Measurements from ENCODE around the gene LEMD3. TPM values are rescaled to one million over a fixed set of nuclear protein-coding genes. Genes with fewer than 3 reads are reported as not detected.

Gene LEMD3
- total RNA-seq, 2 donors from 2014 or later: 39.4 to 39.9 TPM

DNA sequence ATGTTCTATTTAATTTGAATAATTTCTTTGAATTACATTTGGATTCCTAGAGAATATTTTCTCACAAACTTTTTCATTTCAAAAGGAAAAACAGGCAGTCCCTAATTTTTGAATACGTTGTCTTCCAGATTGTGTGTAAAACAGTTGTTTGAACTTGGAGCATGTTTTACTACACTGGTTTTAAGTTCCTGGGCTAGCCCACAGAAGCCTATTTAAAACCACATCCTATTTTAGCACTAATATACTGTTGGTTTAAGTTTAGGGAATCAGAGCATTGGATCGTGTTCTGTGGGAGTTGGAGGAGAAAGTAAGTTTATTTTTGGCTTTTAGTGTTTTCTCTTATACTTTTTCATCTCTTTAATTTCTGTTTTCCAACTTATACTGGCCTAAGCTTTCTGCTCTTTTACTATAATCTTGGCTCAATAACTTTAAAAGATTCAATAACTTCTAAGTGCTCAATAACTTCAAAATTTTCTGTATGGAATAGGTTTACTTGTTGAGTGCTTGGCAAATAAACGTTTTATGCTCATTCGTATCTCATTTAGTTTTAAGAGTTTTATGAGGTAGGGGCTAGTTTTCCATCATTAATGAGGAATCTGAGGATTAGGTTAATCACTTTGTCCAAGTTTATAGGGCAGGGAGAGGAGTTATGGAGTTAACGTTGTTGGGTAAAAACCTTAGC, 14.9 kb downstream of the LEMD3 start:
- Mint-ChIP-seq H3K27ac (no peak overlapping the region), H3K4me3 (peak overlapping the region; percentile 4), H3K9me3 (no peaks in the 10 kb centered on the region), H3K27me3 (no peaks in the 10 kb centered on the region), H3K4me1 (ENCODE audit: low read depth in 2 of 2) (peaks cover 45 to 61% of the 10 kb centered on the region in 2 donors), H3K36me3 (no peaks in the 10 kb centered on the region)
- ATAC-seq: no peak
- DNase-seq (ENCODE audit: low spot score): no peak

DNA sequence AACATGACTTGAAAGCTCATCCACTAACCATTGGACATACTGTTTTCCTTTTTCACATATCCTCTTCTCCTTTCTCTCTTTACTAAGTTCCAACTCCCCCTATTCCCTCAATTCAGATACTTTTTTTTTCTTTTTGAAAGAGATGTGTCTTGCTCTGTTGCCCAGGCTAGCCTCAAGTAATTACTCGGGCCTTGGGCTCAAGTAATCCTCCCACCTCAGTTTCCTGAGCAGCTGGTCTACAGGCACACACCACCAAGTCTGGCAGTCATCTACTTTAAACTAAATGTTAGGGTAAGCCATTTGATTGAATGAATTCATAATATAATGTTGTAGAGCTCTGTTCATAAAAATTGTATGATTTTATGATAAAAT, 15.5 kb downstream of the LEMD3 start:
- no peak for ATAC-seq
- no peak for DNase-seq (ENCODE audit: low spot score)
- Mint-ChIP-seq H3K27ac (no peak overlapping the region), H3K4me1 (ENCODE audit: low read depth in 2 of 2) (peaks cover 46 to 61% of the 10 kb centered on the region in 2 donors), H3K27me3 (no peaks in the 10 kb centered on the region), H3K36me3 (no peaks in the 10 kb centered on the region), H3K4me3 (peak overlapping the region; percentile 4), H3K9me3 (no peaks in the 10 kb centered on the region)

DNA sequence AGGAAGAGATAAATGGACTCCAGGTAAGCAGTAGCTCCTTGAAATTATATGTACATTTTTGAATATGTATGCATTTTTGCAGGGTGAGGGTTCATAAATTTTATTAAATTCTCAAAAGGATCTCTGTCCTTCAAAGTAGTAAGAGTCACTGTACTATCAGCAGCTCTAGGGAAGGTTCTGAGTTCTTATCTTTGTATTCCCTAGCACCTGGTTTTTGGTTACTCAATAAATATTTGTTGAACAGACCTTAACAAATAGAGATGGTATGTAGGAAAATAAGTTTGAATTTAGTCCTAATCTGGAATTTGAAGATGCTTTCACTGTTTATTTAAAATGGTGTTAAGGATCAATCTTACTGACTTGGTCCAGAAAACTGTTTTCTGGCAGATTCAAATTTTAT, 18.3 kb downstream of the LEMD3 start:
- DNase-seq (ENCODE audit: low spot score): no peak
- no peaks in the 10 kb centered on the region for H3K9me3 Mint-ChIP-seq
- peaks cover 43 to 49% of the 10 kb centered on the region in 2 donors for H3K4me1 Mint-ChIP-seq (ENCODE audit: low read depth in 2 of 2)
- ATAC-seq: no peak
- H3K27ac Mint-ChIP-seq: peak overlapping the region in 1 of 2 donors; percentile 23
- H3K27me3 Mint-ChIP-seq: no peaks in the 10 kb centered on the region
- no peaks in the 10 kb centered on the region for H3K36me3 Mint-ChIP-seq
- H3K4me3 Mint-ChIP-seq: no peak overlapping the region

DNA sequence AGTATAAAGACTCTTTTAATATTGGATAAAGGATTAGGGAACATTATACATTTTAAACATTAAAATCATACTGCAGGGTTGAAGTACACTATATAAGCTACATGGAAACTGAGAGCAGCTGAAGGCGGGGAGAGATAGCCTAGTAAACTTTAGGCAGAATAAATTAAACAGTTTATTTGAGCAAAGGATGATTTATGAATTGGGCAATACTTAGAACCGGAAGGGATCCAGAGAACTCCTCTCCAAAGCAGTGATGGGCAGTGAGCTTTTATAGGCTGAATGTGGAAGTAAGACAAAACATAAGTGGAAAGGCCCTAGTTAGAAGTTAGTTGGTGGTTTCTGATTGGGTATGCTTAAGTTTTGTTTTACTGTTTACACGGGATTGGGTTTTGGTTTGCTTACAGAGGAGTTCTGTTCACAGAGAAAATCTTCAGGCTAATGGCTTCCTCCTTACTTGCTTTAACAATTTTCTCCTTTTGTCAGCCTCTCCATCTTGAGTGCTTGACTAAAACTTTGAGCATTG, 18.9 kb downstream of the LEMD3 start:
- Mint-ChIP-seq H3K36me3 (no peaks in the 10 kb centered on the region), H3K27ac (peak overlapping the region in 1 of 2 donors; percentile 23), H3K4me1 (ENCODE audit: low read depth in 2 of 2) (peaks cover 45 to 52% of the 10 kb centered on the region in 2 donors), H3K4me3 (no peak overlapping the region), H3K27me3 (no peaks in the 10 kb centered on the region), H3K9me3 (no peaks in the 10 kb centered on the region)
- DNase-seq (ENCODE audit: low spot score) (no peak), ATAC-seq (no peak)

DNA sequence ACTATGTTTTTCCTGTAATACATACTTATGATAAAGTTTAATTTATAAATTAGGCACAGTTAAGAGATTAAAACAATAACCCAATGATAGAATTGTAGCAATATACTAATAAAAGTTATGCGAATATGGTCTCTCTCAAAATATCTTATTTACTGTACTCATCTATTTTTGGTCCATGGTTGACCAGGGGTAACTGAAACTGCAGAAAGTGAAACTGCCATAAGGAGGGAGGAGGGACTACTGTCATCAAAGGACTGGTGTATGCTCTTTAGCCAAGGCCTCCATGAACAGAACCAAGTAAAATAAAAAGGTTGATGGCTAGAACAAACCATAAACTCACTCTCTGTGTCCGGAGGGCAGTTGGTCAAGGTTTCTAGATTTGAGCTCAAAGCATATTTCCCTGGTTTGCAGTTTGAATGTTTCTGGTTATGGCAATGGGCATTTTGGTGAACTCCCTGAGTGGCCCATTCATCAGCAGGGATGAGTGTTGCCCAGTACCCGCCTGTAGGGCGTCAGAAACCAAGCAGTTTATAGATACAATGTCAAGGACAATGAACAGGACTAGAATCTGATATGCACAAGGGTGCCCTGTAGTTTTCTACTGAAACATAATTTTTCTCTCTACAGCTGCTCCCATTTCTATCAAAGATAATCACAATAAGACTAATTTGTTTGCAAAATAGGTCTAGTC, 19.8 kb downstream of the LEMD3 start:
- H3K9me3 Mint-ChIP-seq: no peaks in the 10 kb centered on the region
- H3K27ac Mint-ChIP-seq: no peak overlapping the region
- H3K36me3 Mint-ChIP-seq: peaks cover under 1% of the 10 kb centered on the region
- peaks cover 44 to 49% of the 10 kb centered on the region in 2 donors for H3K4me1 Mint-ChIP-seq (ENCODE audit: low read depth in 2 of 2)
- DNase-seq (ENCODE audit: low spot score) (no peak), ATAC-seq (no peak)
- H3K4me3 Mint-ChIP-seq: no peak overlapping the region
- H3K27me3 Mint-ChIP-seq: no peaks in the 10 kb centered on the region

DNA sequence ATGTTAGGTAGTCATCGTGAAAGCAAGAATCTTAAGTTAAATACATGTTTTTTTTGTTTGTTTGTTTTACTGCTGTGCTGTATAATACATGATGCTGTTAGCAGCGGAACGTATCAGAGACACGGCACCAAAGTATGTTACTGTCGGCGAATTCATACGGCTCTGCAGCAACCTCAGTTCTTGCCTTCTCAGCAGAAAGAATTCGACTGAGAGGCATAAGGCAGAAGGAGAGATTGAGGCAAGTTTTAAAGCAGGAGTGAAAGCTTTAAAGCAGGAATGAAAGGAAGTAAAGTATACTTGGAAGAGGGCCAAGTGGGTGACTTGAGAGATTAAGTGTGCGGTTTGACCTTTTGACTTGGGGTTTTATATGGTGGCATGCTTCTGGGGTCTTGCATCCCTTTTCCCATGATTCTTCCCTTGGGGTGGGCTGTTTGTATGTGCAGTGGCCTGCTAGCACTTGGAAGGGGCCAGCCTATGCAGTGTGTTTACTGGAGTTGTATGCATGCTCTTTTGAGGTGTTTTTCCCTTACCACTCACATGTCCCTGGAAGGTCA, 23.7 kb downstream of the LEMD3 start:
- Mint-ChIP-seq H3K9me3 (peaks cover 5% of the 10 kb centered on the region), H3K27ac (no peak overlapping the region), H3K36me3 (peaks cover 4% of the 10 kb centered on the region), H3K27me3 (no peaks in the 10 kb centered on the region), H3K4me1 (ENCODE audit: low read depth in 2 of 2) (peaks cover 49 to 55% of the 10 kb centered on the region in 2 donors), H3K4me3 (no peak overlapping the region)
- DNase-seq (ENCODE audit: low spot score): no peak
- no peak for ATAC-seq

DNA sequence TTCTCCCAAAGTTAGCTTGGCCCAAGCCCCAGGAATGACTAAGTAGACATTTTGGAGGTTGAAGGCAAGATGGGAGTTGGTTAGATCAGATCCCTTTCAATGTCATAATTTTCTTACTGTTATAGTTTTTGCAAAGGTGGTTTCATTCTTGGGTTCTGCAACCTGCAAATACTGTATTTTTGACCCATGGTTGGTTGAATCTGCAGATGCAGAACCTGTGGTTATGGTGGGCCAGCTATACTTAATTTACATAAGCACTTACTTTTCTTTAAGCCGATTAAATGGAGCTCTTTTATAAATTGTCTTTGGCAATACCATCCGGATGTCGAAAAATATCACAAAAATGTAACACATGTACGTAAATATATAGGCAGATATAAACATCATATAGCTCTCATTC, 25.6 kb downstream of the LEMD3 start:
- Mint-ChIP-seq H3K9me3 (peaks cover 5% of the 10 kb centered on the region), H3K4me1 (ENCODE audit: low read depth in 2 of 2) (peaks cover 38 to 47% of the 10 kb centered on the region in 2 donors), H3K27me3 (no peaks in the 10 kb centered on the region), H3K27ac (no peak overlapping the region), H3K4me3 (no peak overlapping the region), H3K36me3 (peaks cover 4% of the 10 kb centered on the region)
- no peak for ATAC-seq
- no peak for DNase-seq (ENCODE audit: low spot score)

DNA sequence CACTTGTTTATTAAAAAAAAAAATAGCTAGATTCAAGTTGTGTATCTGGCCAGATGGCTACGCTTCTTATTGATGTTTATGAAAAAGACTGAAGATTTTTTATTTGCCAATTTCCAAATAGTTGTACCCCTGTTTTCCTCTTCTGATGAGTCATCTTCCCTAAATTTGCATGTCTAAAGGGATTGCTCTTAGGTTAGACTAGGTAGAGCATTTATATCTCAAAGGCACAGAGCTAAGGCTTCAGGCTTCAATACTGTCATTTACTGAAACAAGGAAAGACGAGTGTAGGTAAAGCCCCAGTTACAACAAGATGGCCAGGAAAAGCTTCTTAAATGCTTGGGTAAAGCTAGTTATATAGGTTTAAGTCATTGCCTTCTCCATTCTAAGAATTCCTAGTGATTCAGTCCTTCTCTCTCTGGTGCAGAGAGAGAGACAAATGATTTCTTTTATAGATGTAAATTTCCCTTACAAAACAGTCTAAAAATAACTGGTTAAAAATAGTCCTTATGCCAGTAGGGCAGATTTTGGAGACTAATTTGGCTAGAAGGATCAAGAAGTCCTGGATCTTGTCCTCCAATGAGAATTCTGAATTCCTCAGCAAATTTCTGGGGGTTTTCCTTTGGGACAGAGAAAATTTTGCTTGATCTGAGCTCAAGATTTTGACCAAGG, 26.1 kb downstream of the LEMD3 start:
- Mint-ChIP-seq H3K27me3 (no peaks in the 10 kb centered on the region), H3K4me3 (no peak overlapping the region), H3K9me3 (peaks cover 5% of the 10 kb centered on the region), H3K27ac (no peak overlapping the region), H3K4me1 (ENCODE audit: low read depth in 2 of 2) (peaks cover 38 to 46% of the 10 kb centered on the region in 2 donors), H3K36me3 (peaks cover 8% of the 10 kb centered on the region)
- DNase-seq (ENCODE audit: low spot score) (no peak), ATAC-seq (no peak)

DNA sequence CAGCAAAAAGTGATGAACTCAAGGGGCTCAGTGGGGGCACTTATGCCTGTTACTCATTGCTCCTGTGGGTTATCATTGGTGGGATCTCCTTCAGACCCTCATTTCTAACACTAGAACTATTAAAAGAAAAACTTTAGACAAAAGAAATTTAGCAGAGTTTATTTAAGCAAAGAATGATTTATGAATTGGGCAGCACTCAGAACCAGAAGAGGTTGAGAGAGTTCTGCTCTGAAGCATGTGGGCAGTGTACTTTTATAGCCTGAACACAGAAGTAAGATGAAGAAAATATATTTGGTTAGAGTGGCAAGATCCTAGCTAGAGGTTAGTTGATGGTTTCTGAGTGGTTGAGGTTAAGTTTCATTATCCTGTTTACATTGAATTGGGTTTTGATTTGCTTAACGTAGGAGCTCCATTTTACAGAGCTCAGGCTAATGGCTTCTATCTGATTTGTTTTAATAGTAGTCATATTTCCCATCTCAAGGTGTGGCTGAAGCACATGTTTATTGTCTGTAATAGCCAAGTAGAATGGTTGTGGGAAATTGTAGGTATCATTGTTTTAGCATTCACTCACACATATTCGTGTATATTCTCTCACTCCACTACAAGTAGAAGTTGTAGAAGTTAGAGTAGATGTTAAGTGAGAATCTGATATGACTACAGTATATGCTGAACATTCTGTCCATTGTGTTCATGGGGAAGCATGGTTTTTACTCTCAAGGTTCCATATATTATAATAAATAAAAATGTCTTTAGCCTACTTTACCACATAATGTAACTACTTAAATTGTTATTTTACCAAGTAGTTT, 27.6 kb downstream of the LEMD3 start:
- peaks cover 48 to 56% of the 10 kb centered on the region in 2 donors for H3K4me1 Mint-ChIP-seq (ENCODE audit: low read depth in 2 of 2)
- peak overlapping the region; percentile 49 for H3K4me3 Mint-ChIP-seq
- no peaks in the 10 kb centered on the region for H3K27me3 Mint-ChIP-seq
- ATAC-seq: peak in 1 of 2 donors; percentile 60
- peaks cover 5% of the 10 kb centered on the region for H3K9me3 Mint-ChIP-seq
- DNase-seq (ENCODE audit: low spot score): no peak
- peaks cover 8% of the 10 kb centered on the region for H3K36me3 Mint-ChIP-seq
- peak overlapping the region; percentile 45 to 73 for H3K27ac Mint-ChIP-seq

DNA sequence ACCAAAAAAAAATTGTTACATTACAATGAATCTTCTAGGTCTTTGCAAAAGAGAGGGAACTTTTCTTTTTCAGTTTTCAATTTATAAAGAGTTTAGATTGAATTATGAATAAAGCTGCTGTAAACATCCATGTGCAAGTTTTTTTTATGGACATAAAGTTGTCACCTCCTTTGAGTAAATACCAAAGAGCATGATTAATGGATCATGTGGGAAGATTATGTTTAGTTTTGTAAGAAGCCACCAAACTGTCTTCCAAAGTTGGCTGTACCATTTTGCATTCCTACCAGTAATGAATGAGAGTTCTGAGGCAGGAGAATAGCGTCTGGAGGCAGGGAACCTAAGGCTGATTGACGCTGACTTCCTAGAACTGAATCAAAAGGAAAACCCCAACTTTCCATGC, 30.2 kb downstream of the LEMD3 start:
- ATAC-seq: no peak
- DNase-seq (ENCODE audit: low spot score): no peak
- H3K4me1 Mint-ChIP-seq (ENCODE audit: low read depth in 2 of 2): peaks cover 48 to 60% of the 10 kb centered on the region in 2 donors

DNA sequence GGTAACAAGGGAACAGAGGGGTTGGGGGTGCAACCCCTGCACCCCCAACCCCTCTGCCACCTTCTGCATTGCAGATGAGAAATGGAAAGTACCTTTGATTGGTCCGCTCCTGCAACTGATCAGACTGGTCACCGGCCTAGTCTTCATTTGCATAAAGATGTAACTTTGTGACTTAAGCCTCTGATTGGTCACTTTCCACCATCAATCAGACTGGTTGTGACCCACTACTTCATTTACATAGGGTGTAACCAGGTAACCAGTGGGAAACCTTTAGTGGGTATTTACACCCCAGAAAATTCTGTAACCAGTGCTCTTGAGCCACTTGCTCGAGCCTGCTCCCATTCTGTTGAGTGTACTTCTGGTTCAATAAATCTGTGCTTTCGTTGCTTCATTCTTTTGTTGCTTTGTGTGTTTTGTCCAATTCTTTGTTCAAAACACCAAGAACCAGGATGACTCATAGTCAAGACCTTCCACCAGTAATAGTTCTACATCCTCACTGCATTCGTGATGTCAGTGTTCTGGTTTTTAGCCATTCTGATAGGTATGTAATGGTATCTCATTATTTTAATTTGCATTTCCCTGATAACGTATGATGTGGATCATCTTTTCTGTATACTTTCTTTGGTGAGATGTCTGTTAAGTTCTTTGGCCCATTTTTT, 30.8 kb downstream of the LEMD3 start:
- DNase-seq (ENCODE audit: low spot score) (no peak), ATAC-seq (no peak)
- Mint-ChIP-seq H3K27ac (no peak overlapping the region), H3K36me3 (peaks cover 4% of the 10 kb centered on the region), H3K27me3 (no peaks in the 10 kb centered on the region), H3K4me1 (ENCODE audit: low read depth in 2 of 2) (peaks cover 51 to 63% of the 10 kb centered on the region in 2 donors), H3K4me3 (no peak overlapping the region), H3K9me3 (peaks cover 5% of the 10 kb centered on the region)

More for the DNA sequence above, 30.2 kb downstream of the LEMD3 start:
- H3K36me3 Mint-ChIP-seq: peaks cover 4% of the 10 kb centered on the region
- H3K27me3 Mint-ChIP-seq: no peaks in the 10 kb centered on the region
- no peak overlapping the region for H3K4me3 Mint-ChIP-seq
- H3K27ac Mint-ChIP-seq: no peak overlapping the region
- peaks cover 5% of the 10 kb centered on the region for H3K9me3 Mint-ChIP-seq

DNA sequence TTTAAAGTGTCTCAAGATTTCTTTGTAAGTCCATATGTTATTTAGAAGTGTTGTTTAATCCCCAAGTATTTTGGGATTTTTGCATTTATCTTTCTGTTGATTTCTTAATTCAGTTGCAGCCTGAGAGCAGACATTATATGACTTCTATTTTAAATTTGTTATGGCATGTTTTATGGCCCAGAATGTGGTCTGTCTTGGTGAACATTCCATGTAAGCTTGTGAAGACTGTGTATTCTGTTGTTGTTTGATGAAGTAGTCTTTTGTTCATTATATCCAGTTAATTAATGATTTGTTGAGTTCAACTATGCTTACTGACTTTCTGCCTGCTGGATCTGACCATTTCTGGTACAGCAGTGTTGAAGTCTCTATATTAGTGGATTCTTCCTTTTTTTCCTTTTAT, 34.0 kb downstream of the LEMD3 start:
- no peak for ATAC-seq
- H3K27me3 Mint-ChIP-seq: no peaks in the 10 kb centered on the region
- no peaks in the 10 kb centered on the region for H3K9me3 Mint-ChIP-seq
- peaks cover 47 to 53% of the 10 kb centered on the region in 2 donors for H3K4me1 Mint-ChIP-seq (ENCODE audit: low read depth in 2 of 2)
- H3K27ac Mint-ChIP-seq: no peak overlapping the region
- no peak overlapping the region for H3K4me3 Mint-ChIP-seq
- peaks cover 4% of the 10 kb centered on the region for H3K36me3 Mint-ChIP-seq
- DNase-seq (ENCODE audit: low spot score): no peak
